WI38 (cell line): ENCODE measurements around the gene ACTN2.

Experiments used
- H3K4me3 ChIP-seq: 2 replicates; pipeline ENCODE4 v1.5.1; 2011; ENCODE audit warnings: low read depth, mild to moderate bottlenecking, control low read depth, low read length
- TF ChIP-seq, protein P1 (sequence below): IDR thresholded peaks from 2 replicates; pipeline ENCODE4 v1.5.1; 2012; ENCODE audit warnings: low read depth, mild to moderate bottlenecking, control low read depth, low read length

The ACTN2 gene

DNA sequence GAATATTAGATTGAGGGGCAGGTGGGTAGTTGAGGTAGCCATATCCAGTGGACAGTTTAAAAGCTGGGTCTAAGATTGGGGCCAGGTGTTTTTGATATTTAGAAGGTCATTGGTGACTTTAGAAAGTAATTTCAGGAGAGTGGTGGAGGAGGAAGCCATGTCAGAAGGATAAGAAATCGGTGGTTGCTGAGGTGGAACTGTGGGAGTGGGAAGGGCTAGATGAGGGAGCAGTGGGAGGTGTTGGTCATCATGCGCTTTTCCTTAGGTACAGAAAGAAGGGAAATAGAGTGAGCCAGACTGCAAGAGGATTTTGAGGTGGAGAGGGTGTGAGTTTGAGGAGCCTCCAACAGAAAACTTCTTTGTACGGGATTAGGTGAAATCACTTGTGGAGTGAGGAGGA is 116.0 kb downstream of the ACTN2 start:
- TF ChIP-seq, protein P1, sequence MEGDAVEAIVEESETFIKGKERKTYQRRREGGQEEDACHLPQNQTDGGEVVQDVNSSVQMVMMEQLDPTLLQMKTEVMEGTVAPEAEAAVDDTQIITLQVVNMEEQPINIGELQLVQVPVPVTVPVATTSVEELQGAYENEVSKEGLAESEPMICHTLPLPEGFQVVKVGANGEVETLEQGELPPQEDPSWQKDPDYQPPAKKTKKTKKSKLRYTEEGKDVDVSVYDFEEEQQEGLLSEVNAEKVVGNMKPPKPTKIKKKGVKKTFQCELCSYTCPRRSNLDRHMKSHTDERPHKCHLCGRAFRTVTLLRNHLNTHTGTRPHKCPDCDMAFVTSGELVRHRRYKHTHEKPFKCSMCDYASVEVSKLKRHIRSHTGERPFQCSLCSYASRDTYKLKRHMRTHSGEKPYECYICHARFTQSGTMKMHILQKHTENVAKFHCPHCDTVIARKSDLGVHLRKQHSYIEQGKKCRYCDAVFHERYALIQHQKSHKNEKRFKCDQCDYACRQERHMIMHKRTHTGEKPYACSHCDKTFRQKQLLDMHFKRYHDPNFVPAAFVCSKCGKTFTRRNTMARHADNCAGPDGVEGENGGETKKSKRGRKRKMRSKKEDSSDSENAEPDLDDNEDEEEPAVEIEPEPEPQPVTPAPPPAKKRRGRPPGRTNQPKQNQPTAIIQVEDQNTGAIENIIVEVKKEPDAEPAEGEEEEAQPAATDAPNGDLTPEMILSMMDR = no peak
- no peak overlapping the region for H3K4me3 ChIP-seq

DNA sequence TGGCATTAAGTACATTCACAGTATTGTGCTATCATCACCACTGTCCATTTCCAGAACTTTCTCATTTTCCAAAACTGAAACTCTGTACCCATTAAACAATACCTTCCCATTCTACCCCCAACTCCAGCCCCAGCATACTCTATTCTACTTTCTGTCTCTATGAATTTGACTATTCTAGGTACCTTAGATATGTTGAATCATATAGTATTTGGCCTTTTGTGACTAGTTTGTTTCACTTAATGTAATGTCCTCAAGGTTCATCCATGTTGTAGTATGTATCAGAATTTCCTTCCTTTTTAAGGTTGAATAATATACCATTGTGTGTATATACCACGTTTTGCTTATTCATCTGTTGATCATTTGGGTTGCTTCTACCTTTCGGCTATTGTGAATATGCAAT is 120.3 kb downstream of the ACTN2 start:
- TF ChIP-seq, protein P1 = no peak
- no peak overlapping the region for H3K4me3 ChIP-seq

DNA sequence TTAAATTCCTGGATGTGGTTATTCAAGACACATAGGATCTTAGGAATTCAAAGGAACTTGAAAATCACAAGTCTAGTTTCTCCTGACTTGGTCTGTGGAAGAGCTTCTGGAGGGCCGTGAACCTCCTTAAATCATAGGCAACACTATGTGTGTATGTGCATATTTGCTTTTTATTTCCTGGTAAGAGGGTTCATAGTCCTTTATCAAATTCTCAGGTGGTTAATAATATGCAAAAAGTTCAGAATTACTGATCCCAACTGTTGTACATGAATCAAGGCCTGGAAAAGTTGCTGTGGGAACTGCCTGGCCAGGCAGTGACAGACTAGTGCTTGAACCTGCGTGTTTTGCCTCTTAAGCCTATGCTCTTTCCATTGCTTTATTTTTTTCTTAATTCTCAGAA is 121.7 kb downstream of the ACTN2 start:
- H3K4me3 ChIP-seq = no peak overlapping the region
- TF ChIP-seq, protein P1 = no peak

DNA sequence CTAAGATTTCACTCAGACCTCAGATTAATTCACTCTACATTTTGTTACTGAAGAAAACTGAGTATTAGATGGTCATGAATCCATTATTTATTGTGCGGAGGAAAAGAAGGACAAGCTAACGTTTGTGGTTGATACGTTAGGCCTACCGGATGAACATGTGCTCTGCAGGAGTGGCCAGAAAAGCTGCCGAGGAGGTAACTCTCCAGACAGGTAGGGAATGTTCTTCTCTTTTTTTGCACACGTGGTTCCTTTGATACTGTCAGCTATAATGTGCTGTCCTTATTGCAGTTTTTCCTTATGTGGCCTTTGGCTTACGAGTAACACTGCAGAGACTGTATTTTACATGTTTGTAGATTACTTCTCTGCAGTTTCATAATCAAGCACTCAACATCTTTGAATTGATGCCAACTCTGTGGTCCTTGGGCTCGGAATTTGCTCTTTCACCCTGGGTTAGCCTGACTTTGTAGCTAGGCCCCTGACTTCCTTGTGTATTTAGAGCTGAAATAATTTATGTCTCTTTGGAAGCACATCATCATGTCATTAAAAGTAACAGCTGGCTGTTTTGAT is 122.3 kb downstream of the ACTN2 start:
- TF ChIP-seq, protein P1 = no peak
- H3K4me3 ChIP-seq = no peak overlapping the region

DNA sequence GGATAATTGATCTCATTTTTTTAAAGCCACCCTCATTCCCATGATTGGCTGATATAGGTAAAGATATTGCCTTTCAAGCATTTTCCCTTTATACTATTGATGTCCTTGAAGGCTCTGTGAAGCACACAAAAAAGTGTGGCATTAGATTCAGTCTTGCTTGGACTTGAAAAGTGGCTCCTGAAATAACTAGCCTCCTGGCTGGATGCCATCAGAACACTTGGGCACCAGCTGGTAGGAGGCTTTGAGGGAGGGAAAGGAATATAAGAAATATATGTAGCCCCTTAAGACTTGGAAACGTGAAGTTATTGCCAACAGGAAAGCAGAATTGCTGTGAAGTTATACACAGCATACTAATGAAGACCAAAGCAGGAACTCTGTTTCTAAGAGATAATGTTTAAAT is 122.8 kb downstream of the ACTN2 start:
- TF ChIP-seq, protein P1 = no peak
- H3K4me3 ChIP-seq = no peak overlapping the region

DNA sequence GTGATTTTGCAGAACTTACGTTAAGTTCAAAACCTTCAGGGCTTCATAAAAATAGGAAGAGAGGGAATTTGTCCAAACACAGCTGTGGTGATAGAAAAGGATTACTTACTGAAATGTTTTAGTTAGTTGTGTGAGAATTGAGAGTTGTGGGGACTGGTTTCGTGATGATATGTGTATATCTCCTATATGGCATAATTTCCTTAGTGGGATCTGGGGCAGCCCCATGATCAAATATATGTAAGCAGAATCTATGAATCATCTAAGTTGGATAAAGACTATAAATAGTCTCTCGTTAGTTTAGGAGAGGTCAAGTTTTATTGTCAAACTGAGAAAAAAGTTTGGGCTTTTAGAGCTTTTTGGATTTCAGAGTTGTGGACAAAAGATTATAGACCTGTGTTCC is 123.7 kb downstream of the ACTN2 start:
- TF ChIP-seq, protein P1 = no peak
- no peak overlapping the region for H3K4me3 ChIP-seq

DNA sequence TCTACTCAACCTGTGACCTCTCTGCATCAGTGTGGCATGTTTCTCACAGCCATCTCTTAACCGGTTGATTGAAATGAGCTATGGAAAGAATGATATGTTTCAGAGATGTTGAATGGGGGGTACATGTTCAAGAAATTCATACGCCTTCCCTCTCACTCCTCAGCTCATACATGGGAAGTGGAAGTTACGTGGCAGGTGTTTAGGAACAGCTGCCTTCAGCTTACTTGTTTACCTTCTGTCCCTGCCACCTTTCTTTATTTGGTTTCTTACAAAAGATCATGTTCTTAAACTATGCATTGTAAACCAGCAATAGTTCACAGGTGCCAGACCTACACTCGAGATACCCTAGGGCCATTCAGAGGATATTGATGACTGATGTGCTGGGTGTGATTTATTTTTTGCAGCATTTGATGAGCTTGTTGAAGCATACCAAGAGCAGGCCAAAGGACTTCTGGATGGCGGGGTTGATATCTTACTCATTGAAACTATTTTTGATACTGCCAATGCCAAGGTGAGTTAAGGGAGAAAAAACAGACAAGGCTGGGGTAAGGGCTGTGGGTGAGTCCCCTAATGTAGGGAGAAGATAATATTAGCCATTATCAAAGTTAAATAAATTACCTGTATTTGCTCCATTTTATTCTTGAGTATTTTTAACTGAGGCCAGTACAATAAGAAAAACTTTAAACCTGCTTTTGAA is 126.2 kb downstream of the ACTN2 start:
- H3K4me3 ChIP-seq = no peak overlapping the region
- TF ChIP-seq, protein P1 = no peak
